KMS-11 (cell line): ENCODE data around the gene TAF3.

ENCODE experiments used
- H2AFZ ChIP-seq: fragments of 200-600 bp; sonication (generic); 2 replicates; pipeline ENCODE4 v1.6.1; 2016; ENCODE audit warnings: antibody characterized with exemption, mixed run types, low read depth
- H3K27ac ChIP-seq: fragments of 200-600 bp; sonication (generic); 2 replicates; pipeline ENCODE4 v1.6.1; 2016; ENCODE audit warnings: mild to moderate bottlenecking, mixed run types
- H3K27me3 ChIP-seq: fragments of 200-600 bp; sonication (generic); 2 replicates; pipeline ENCODE4 v1.6.1; 2017; ENCODE audit warnings: mild to moderate bottlenecking, low read depth, mixed run types, moderate library complexity; ENCODE audit not compliant: insufficient read depth
- H3K36me3 ChIP-seq: fragments of 200-600 bp; sonication (generic); 2 replicates; pipeline ENCODE4 v1.6.1; 2017; ENCODE audit warnings: mild to moderate bottlenecking, mixed run types; ENCODE audit not compliant: insufficient read depth
- H3K4me1 ChIP-seq: fragments of 200-600 bp; sonication (generic); 2 replicates; pipeline ENCODE4 v1.6.1; 2016; ENCODE audit warnings: mild to moderate bottlenecking, low read depth, mixed run types; ENCODE audit not compliant: poor library complexity, severe bottlenecking
- H3K4me2 ChIP-seq: fragments of 200-600 bp; sonication (generic); 2 replicates; pipeline ENCODE4 v1.7.0; 2016; ENCODE audit warnings: mild to moderate bottlenecking, mixed run types
- H3K4me3 ChIP-seq: fragments of 200-600 bp; sonication (generic); IDR thresholded peaks from 2 replicates; pipeline ENCODE4 v1.6.1; 2017; ENCODE audit warnings: low read depth, low read length, mixed read lengths; ENCODE audit not compliant: insufficient read depth
- H3K79me2 ChIP-seq: fragments of 200-600 bp; sonication (generic); 2 replicates; pipeline ENCODE4 v1.6.1; 2016; ENCODE audit warnings: low read depth, mixed run types; ENCODE audit not compliant: insufficient read depth
- H3K9ac ChIP-seq: fragments of 200-600 bp; sonication (generic); 2 replicates; pipeline ENCODE4 v1.6.1; 2016; ENCODE audit warnings: mild to moderate bottlenecking, mixed run types
- H4K20me1 ChIP-seq: fragments of 200-600 bp; sonication (generic); 2 replicates; pipeline ENCODE4 v1.6.1; 2016; ENCODE audit warnings: mild to moderate bottlenecking, mixed run types; ENCODE audit not compliant: insufficient read depth
- CTCF ChIP-seq: fragments of 200-600 bp; sonication (generic); conservative IDR thresholded peaks from 2 replicates; pipeline ENCODE4 v1.6.1; 2017; ENCODE audit warnings: low read depth, mild to moderate bottlenecking, antibody characterized with exemption, low read length, moderate library complexity, mixed read lengths

The TAF3 gene

GRCh38 chr10:7861509-7862120 lies 43.3 kb downstream of the TAF3 start:
- no peak for TF ChIP-seq CTCF
- no peaks in the 10 kb centered on the region for H3K4me1 ChIP-seq
- H3K79me2 ChIP-seq, result peaks cover 12% of the 10 kb centered on the region; the same call in 1 of the 2 replicates
- no peak overlapping the region for H3K27ac ChIP-seq
- H4K20me1 ChIP-seq, result 0 out of 2 replicates have a peak, but pooled peaks cover 4% of the 10 kb centered on the region
- H3K4me3 ChIP-seq, result no peak overlapping the region
- no peaks in the 10 kb centered on the region for H3K27me3 ChIP-seq
- H3K4me2 ChIP-seq, result no peak overlapping the region
- H2AFZ ChIP-seq, result no peak overlapping the region
- no peaks in the 10 kb centered on the region for H3K36me3 ChIP-seq
- H3K9ac ChIP-seq, result no peak overlapping the region

DNA sequence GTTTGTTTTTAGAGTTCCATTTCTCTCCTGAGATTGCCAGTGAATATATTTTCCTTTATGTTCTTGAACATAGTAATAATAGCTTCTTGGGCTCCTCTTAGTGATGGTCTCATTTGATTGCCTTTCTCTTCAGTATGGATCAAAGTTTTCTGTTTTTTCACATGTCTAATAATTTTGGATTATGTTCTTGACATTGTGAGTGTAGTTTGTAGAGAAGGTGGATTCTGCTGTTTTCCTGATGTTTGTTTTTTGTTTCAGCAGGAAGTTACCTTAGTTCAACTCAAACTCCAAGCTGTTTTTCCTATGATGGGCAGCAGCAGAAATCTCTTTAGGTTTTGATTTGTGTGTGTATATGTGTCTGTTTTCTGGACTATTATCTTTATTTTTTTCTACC lies 43.8 kb downstream of the TAF3 start:
- Histone ChIP-seq H3K9ac (no peak overlapping the region), H3K4me1 (no peaks in the 10 kb centered on the region), H3K79me2 (peaks cover 12% of the 10 kb centered on the region; the same call in 1 of the 2 replicates), H2AFZ (no peak overlapping the region), H4K20me1 (0 out of 2 replicates have a peak, but pooled peaks cover 4% of the 10 kb centered on the region), H3K27ac (no peak overlapping the region), H3K36me3 (no peaks in the 10 kb centered on the region), H3K4me2 (no peak overlapping the region), H3K27me3 (no peaks in the 10 kb centered on the region), H3K4me3 (no peak overlapping the region)
- no peak for TF ChIP-seq CTCF

DNA sequence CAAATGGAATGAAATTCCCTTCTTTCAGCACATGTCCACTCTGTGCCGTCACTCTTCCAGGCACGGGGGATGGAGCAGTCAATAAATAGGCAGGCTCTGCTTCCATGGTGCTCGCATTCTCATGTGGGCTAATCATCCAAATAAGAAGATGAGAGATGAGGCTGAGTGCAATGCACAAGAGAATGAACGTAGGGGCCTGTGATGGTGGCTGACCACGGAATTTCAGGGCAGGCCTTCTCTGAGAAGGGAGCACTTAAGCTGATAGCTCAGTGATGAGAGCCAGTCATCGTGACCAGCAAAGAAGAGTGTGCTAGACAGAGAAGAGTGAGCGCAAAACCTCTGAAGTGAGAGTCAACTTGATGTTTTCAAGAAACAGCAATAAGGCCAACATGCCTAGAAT lies 47.9 kb downstream of the TAF3 start:
- H2AFZ ChIP-seq, result no peak overlapping the region
- H3K27me3 ChIP-seq, result no peaks in the 10 kb centered on the region
- H3K36me3 ChIP-seq, result no peaks in the 10 kb centered on the region
- H4K20me1 ChIP-seq, result 0 out of 2 replicates have a peak, but pooled peaks cover 4% of the 10 kb centered on the region
- no peak overlapping the region for H3K27ac ChIP-seq
- H3K4me3 ChIP-seq, result no peak overlapping the region
- peaks cover 12% of the 10 kb centered on the region; the same call in 1 of the 2 replicates for H3K79me2 ChIP-seq
- H3K4me1 ChIP-seq, result no peaks in the 10 kb centered on the region
- no peak for TF ChIP-seq CTCF
- H3K4me2 ChIP-seq, result no peak overlapping the region
- H3K9ac ChIP-seq, result no peak overlapping the region

DNA sequence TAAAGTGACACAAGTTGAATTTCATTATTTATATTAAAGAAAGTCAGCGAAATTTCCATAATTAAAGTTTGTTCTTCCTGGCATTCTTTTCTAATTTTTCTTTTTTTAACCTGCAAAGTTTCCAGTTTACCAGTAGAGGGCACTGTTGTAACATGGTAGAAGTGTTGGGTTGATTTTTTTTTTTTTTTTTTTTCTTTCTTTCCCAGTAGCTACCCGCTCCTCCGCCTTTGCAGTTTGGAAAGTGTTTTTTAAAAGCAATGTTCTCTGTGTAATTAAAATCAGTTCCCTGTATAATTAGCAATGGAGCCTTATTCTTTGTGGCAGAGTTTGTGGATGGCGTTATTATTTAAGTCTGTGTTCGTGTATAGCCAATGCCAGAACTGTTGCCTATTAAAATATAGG lies 53.7 kb downstream of the TAF3 start:
- H3K27me3 ChIP-seq, result no peaks in the 10 kb centered on the region
- no peak overlapping the region for H3K4me2 ChIP-seq
- H4K20me1 ChIP-seq, result no peaks in the 10 kb centered on the region
- H2AFZ ChIP-seq, result no peak overlapping the region
- no peak overlapping the region for H3K4me3 ChIP-seq
- H3K79me2 ChIP-seq, result no peaks in the 10 kb centered on the region; the same call in 1 of the 2 replicates
- TF ChIP-seq CTCF, result peak; percentile 95
- no peak overlapping the region for H3K27ac ChIP-seq
- no peaks in the 10 kb centered on the region for H3K36me3 ChIP-seq
- no peak overlapping the region for H3K9ac ChIP-seq
- H3K4me1 ChIP-seq, result no peaks in the 10 kb centered on the region
